Kidney (tissue), 14 donors: ENCODE measurements around the gene SETX. TPM values are rescaled to one million over a fixed set of nuclear protein-coding genes. Genes with fewer than 3 reads are reported as not detected.

Experiments
- DNase-seq, 5 donors: peaks; one replicate each; pipeline ENCODE4 v3.0.0-alpha.2; 2013 to 2020
- FAIRE-seq: peaks from 2 replicates; lab custom pipeline; 2012; peaks lifted over from hg19 to GRCh38; lab: Jason Lieb, UNC
- H3K27ac ChIP-seq, 2 donors: one replicate each; pipeline ENCODE4 v1.7.0; 2013; ENCODE audit warnings: low read depth in 2 of 2, low read length in 2 of 2, inconsistent platforms in 1 of 2
- H3K27me3 ChIP-seq: one replicate; pipeline ENCODE4 v1.7.1; 2013; ENCODE audit warnings: low read length, inconsistent platforms; ENCODE audit not compliant: control insufficient read depth, insufficient read depth
- H3K36me3 ChIP-seq, 3 donors: one replicate each; pipeline versions ENCODE4 v1.7.0 to v1.7.1; 2013; ENCODE audit warnings: low read length in 3 of 3, control low read depth in 1 of 3, inconsistent platforms in 1 of 3; ENCODE audit not compliant: insufficient read depth in 3 of 3, control insufficient read depth in 2 of 3
- H3K4me1 ChIP-seq, 3 donors: one replicate each; pipeline versions ENCODE4 v1.7.0 to v1.7.1; 2013; ENCODE audit warnings: low read length in 3 of 3, inconsistent platforms in 1 of 3, low read depth in 1 of 3; ENCODE audit not compliant: control insufficient read depth in 2 of 3, insufficient read depth in 2 of 3
- H3K4me3 ChIP-seq, 3 donors: one replicate each; pipeline versions ENCODE4 v1.7.0 to v1.8.1; 2013; ENCODE audit warnings: low read length in 3 of 3, control low read depth in 1 of 3, inconsistent platforms in 1 of 3
- H3K9ac ChIP-seq, 3 donors: one replicate each; pipeline versions ENCODE4 v1.7.0 to v1.7.1; 2013; ENCODE audit warnings: low read length in 3 of 3, control low read depth in 1 of 3, inconsistent platforms in 1 of 3
- H3K9me3 ChIP-seq, 3 donors: one replicate each; pipeline versions ENCODE4 v1.7.0 to v1.7.1; 2013; ENCODE audit warnings: low read length in 3 of 3, control low read depth in 1 of 3, inconsistent platforms in 1 of 3; ENCODE audit not compliant: control insufficient read depth in 2 of 3, insufficient read depth in 1 of 3
- intact Hi-C: fragments of 100-400 bp; cut with DNase I; formaldehyde crosslinking; loops from one replicate; pipeline ENCODE4 v1.11.1; 2022
- polyA plus RNA-seq: library from polyadenylated mRNA; stranded (reverse); fragments of 350-450 nt; fragmentation: Illumina TruSeq; extraction: RNeasy Lipid Tissue Mini Kit (QIAGEN cat#74804); gene quantifications from one replicate; pipeline ENCODE4 v1.2.3, GENCODE V29; 2014; ENCODE audit warnings: low read depth, low replicate concordance; ENCODE audit not compliant: insufficient read depth
- total RNA-seq: library from RNA; stranded (reverse); fragmentation: NEBNext Ultra II Directional; extraction: Animal tissue kit (Norgen Biotek cat#: 25700); gene quantifications from one replicate; pipeline ENCODE4 v1.2.1, GENCODE V29; 2021
- TF ChIP-seq, protein P1 (sequence below): IDR thresholded peaks from 3 replicates; pipeline ENCODE4 v1.5.1; 2012; ENCODE audit warnings: mild to moderate bottlenecking, moderate library complexity, borderline replicate concordance; ENCODE audit not compliant: insufficient read depth; ENCODE audit errors: extremely low read depth
- donor health status: control.
- donor health status: control.
- donor health status: control.
- donor health status: control.
- donor health status: control.
- donor health status: DM: yes; HTN: yes; CAD: no.
- donor health status: Normal renal cell carcinoma (clear cell type).

The SETX gene
- total and polyA plus RNA-seq, 2 donors from 2014 or later: 16.1 to 56.8 TPM

- Histone ChIP-seq H3K9me3 (no peaks in the 10 kb centered on the region), H3K36me3 (peaks cover 27 to 49% (median 37%) of the 10 kb centered on the region in 3 donors), H3K4me3 (no peak overlapping the region), H3K9ac (no peak overlapping the region), H3K27ac (no peak overlapping the region), H3K4me1 (no peaks in the 10 kb centered on the region), H3K27me3 (no peaks in the 10 kb centered on the region)
- TF ChIP-seq, protein P1, sequence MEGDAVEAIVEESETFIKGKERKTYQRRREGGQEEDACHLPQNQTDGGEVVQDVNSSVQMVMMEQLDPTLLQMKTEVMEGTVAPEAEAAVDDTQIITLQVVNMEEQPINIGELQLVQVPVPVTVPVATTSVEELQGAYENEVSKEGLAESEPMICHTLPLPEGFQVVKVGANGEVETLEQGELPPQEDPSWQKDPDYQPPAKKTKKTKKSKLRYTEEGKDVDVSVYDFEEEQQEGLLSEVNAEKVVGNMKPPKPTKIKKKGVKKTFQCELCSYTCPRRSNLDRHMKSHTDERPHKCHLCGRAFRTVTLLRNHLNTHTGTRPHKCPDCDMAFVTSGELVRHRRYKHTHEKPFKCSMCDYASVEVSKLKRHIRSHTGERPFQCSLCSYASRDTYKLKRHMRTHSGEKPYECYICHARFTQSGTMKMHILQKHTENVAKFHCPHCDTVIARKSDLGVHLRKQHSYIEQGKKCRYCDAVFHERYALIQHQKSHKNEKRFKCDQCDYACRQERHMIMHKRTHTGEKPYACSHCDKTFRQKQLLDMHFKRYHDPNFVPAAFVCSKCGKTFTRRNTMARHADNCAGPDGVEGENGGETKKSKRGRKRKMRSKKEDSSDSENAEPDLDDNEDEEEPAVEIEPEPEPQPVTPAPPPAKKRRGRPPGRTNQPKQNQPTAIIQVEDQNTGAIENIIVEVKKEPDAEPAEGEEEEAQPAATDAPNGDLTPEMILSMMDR: no peak
- intact Hi-C loops: no loop called here
- no peak for FAIRE-seq
- no peak for DNase-seq
Observed at GRCh38 chr9:132333556-132333955, 21.2 kb downstream of the SETX start.

- Histone ChIP-seq H3K27me3 (no peaks in the 10 kb centered on the region), H3K4me1 (no peaks in the 10 kb centered on the region), H3K9me3 (no peaks in the 10 kb centered on the region), H3K36me3 (peaks cover 25 to 46% (median 26%) of the 10 kb centered on the region in 3 donors), H3K27ac (no peak overlapping the region), H3K9ac (no peak overlapping the region), H3K4me3 (no peak overlapping the region)
- no peak for FAIRE-seq
- TF ChIP-seq, protein P1: no peak
- no peak for DNase-seq
- intact Hi-C loops: no loop called here
Observed at GRCh38 chr9:132328580-132328979, 26.2 kb downstream of the SETX start.

- Histone ChIP-seq H3K36me3 (peaks cover 22 to 45% (median 26%) of the 10 kb centered on the region in 3 donors), H3K27me3 (no peaks in the 10 kb centered on the region), H3K4me1 (no peaks in the 10 kb centered on the region), H3K4me3 (no peak overlapping the region), H3K9me3 (no peaks in the 10 kb centered on the region), H3K9ac (no peak overlapping the region), H3K27ac (no peak overlapping the region)
- intact Hi-C loops: no loop called here
- TF ChIP-seq, protein P1: no peak
- FAIRE-seq (no peak), DNase-seq (no peak)
Observed at GRCh38 chr9:132327537-132327936, 27.2 kb downstream of the SETX start.

GRCh38 chr9:132324425-132324824 lies 30.4 kb downstream of the SETX start:
- peaks cover 6 to 17% (median 10%) of the 10 kb centered on the region in 3 donors for H3K36me3 ChIP-seq
- intact Hi-C loops: no loop called here
- H3K27me3 ChIP-seq: no peaks in the 10 kb centered on the region
- no peaks in the 10 kb centered on the region for H3K9me3 ChIP-seq
- FAIRE-seq: no peak
- no peak overlapping the region for H3K27ac ChIP-seq
- DNase-seq: no peak
- peaks cover 0 to 3% (median 2%) of the 10 kb centered on the region in 3 donors for H3K4me1 ChIP-seq
- H3K4me3 ChIP-seq: no peak overlapping the region
- TF ChIP-seq, protein P1: no peak
- no peak overlapping the region for H3K9ac ChIP-seq
